Natural killer cell treated with Interleukin-12 subunit alpha and Interleukin-12 subunit beta and Interleukin-15 and Interleukin-18, amount 100 ng/mL, for 72 hours (primary cell): ENCODE results near the gene TPBGL. TPM values are rescaled to one million over a fixed set of nuclear protein-coding genes. Genes with fewer than 3 reads are reported as not detected.
"Not testable (repeated sequence)": the region's sequence is repeated elsewhere in the genome, so short reads cannot be mapped to it uniquely, and the experiment has no call there.

Experiments
- ATAC-seq, 2 donors: fragments of 150-1000 bp; cut with Tn5 transposase in 1 of 2; sonication (Bioruptor Pico), chemical (Tn5 transposase) in 1 of 2; 2 replicates each; pipeline ENCODE4 v1.10.0; 2021
- DNase-seq: peaks from one replicate; pipeline ENCODE4 v3.0.0; 2022; ENCODE audit warnings: low spot score
- H3K27ac Mint-ChIP-seq, 2 donors: 1 replicate in 1 of 2; 2 replicates in 1 of 2; pipeline ENCODE4 v1.8.0; 2022; ENCODE audit warnings: mixed read lengths in 2 of 2, mild to moderate bottlenecking in 1 of 2, moderate library complexity in 1 of 2
- H3K27me3 Mint-ChIP-seq, 2 donors: 1 replicate in 1 of 2; 2 replicates in 1 of 2; pipeline ENCODE4 v1.8.0; 2022; ENCODE audit warnings: mixed read lengths in 2 of 2
- H3K36me3 Mint-ChIP-seq: one replicate; pipeline ENCODE4 v1.8.0; 2022; ENCODE audit warnings: mixed read lengths
- H3K4me1 Mint-ChIP-seq, 2 donors: 1 replicate in 1 of 2; 2 replicates in 1 of 2; pipeline ENCODE4 v1.8.0; 2022; ENCODE audit warnings: low read depth in 2 of 2, mixed read lengths in 2 of 2, mild to moderate bottlenecking in 1 of 2
- H3K4me3 Mint-ChIP-seq: one replicate; pipeline ENCODE4 v1.8.0; 2022; ENCODE audit warnings: mixed read lengths
- H3K9me3 Mint-ChIP-seq: 2 replicates; pipeline ENCODE4 v1.8.0; 2022; ENCODE audit warnings: mixed read lengths
- total RNA-seq, 2 donors: library from RNA; stranded (reverse); gene quantifications; one replicate each; pipeline ENCODE4 v1.2.3, GENCODE V29; 2022

The TPBGL gene
- total RNA-seq, 2 donors from 2014 or later: 0.14 to 0.43 TPM

GRCh38 chr11:75267171-75267970, 26.8 kb downstream of the TPBGL start:
- no peaks in the 10 kb centered on the region for H3K36me3 Mint-ChIP-seq
- H3K4me1 Mint-ChIP-seq: peaks cover 10 to 20% of the 10 kb centered on the region in 2 donors
- DNase-seq: no peak
- no peaks in the 10 kb centered on the region for H3K9me3 Mint-ChIP-seq
- no peaks in the 10 kb centered on the region for H3K27me3 Mint-ChIP-seq
- ATAC-seq: no peak
- H3K4me3 Mint-ChIP-seq: no peak overlapping the region
- H3K27ac Mint-ChIP-seq: no peak overlapping the region

- Mint-ChIP-seq H3K9me3 (no peaks in the 10 kb centered on the region), H3K27ac (no peak overlapping the region), H3K27me3 (no peaks in the 10 kb centered on the region), H3K4me1 (peaks cover 6 to 16% of the 10 kb centered on the region in 2 donors), H3K4me3 (no peak overlapping the region), H3K36me3 (no peaks in the 10 kb centered on the region)
- DNase-seq (no peak), ATAC-seq (no peak)
These were observed 28.2 kb downstream of the TPBGL start for GRCh38 chr11:75268626-75269366.

- no peaks in the 10 kb centered on the region for H3K27me3 Mint-ChIP-seq
- no peak for DNase-seq
- H3K9me3 Mint-ChIP-seq: no peaks in the 10 kb centered on the region
- H3K4me1 Mint-ChIP-seq: peaks cover under 1 to 10% of the 10 kb centered on the region in 2 donors
- ATAC-seq: no peak
- no peaks in the 10 kb centered on the region for H3K36me3 Mint-ChIP-seq
- no peak overlapping the region for H3K4me3 Mint-ChIP-seq
- H3K27ac Mint-ChIP-seq: no peak overlapping the region
These were observed 28.7 kb downstream of the TPBGL start for GRCh38 chr11:75269367-75269660.

- Mint-ChIP-seq H3K4me3 (no peak overlapping the region), H3K4me1 (peaks cover 0 to 5% of the 10 kb centered on the region in 2 donors), H3K9me3 (no peaks in the 10 kb centered on the region), H3K36me3 (no peaks in the 10 kb centered on the region), H3K27ac (no peak overlapping the region), H3K27me3 (no peaks in the 10 kb centered on the region)
- DNase-seq (no peak), ATAC-seq (no peak)
These were observed 29.3 kb downstream of the TPBGL start for GRCh38 chr11:75269896-75270295.

GRCh38 chr11:75270896-75271418, 30.4 kb downstream of the TPBGL start:
- H3K9me3 Mint-ChIP-seq: no peaks in the 10 kb centered on the region
- H3K36me3 Mint-ChIP-seq: no peaks in the 10 kb centered on the region
- H3K4me3 Mint-ChIP-seq: no peak overlapping the region
- DNase-seq (no peak), ATAC-seq (no peak)
- peaks cover 9 to 11% of the 10 kb centered on the region in 2 donors for H3K4me1 Mint-ChIP-seq
- H3K27ac Mint-ChIP-seq: no peak overlapping the region
- no peaks in the 10 kb centered on the region for H3K27me3 Mint-ChIP-seq

GRCh38 chr11:75271730-75272129, 31.2 kb downstream of the TPBGL start:
- DNase-seq (no peak), ATAC-seq (no peak)
- H3K27ac Mint-ChIP-seq: peak overlapping the region in 1 of 2 donors; percentile 45
- H3K4me1 Mint-ChIP-seq: peaks cover 17 to 18% of the 10 kb centered on the region in 2 donors
- H3K4me3 Mint-ChIP-seq: no peak overlapping the region
- H3K27me3 Mint-ChIP-seq: no peaks in the 10 kb centered on the region
- no peaks in the 10 kb centered on the region for H3K36me3 Mint-ChIP-seq
- no peaks in the 10 kb centered on the region for H3K9me3 Mint-ChIP-seq

- Mint-ChIP-seq H3K27me3 (no peaks in the 10 kb centered on the region), H3K36me3 (no peaks in the 10 kb centered on the region), H3K9me3 (no peaks in the 10 kb centered on the region), H3K4me3 (no peak overlapping the region), H3K4me1 (peaks cover 22 to 24% of the 10 kb centered on the region in 2 donors), H3K27ac (peak overlapping the region in 1 of 2 donors; percentile 45)
- DNase-seq (no peak), ATAC-seq (no peak)
These were observed 31.8 kb downstream of the TPBGL start for GRCh38 chr11:75272391-75272790.

GRCh38 chr11:75272821-75273301, 32.3 kb downstream of the TPBGL start:
- Mint-ChIP-seq H3K9me3 (no peaks in the 10 kb centered on the region), H3K4me1 (peaks cover 24 to 27% of the 10 kb centered on the region in 2 donors), H3K36me3 (no peaks in the 10 kb centered on the region), H3K4me3 (no peak overlapping the region), H3K27me3 (no peaks in the 10 kb centered on the region), H3K27ac (peak overlapping the region in 1 of 2 donors; percentile 45)
- ATAC-seq (no peak), DNase-seq (no peak)

GRCh38 chr11:75273411-75274391, 33.1 kb downstream of the TPBGL start:
- DNase-seq: no peak
- peak in 1 of 2 donors; percentile 15 for ATAC-seq
- no peaks in the 10 kb centered on the region for H3K9me3 Mint-ChIP-seq
- H3K27ac Mint-ChIP-seq: peak overlapping the region; percentile 26 to 95
- peaks cover 24 to 27% of the 10 kb centered on the region in 2 donors for H3K4me1 Mint-ChIP-seq
- H3K27me3 Mint-ChIP-seq: no peaks in the 10 kb centered on the region
- H3K36me3 Mint-ChIP-seq: no peaks in the 10 kb centered on the region
- H3K4me3 Mint-ChIP-seq: no peak overlapping the region

GRCh38 chr11:75274716-75275115, 34.1 kb downstream of the TPBGL start:
- Mint-ChIP-seq H3K4me1 (peaks cover 24 to 30% of the 10 kb centered on the region in 2 donors), H3K27ac (peak overlapping the region; percentile 26 to 95)
- not testable (repeated sequence) for H3K27me3 Mint-ChIP-seq, H3K36me3 Mint-ChIP-seq, H3K4me3 Mint-ChIP-seq, DNase-seq, ATAC-seq, H3K9me3 Mint-ChIP-seq

- DNase-seq (no peak), ATAC-seq (peak; percentile 79 to 86)
- Mint-ChIP-seq H3K36me3 (no peaks in the 10 kb centered on the region), H3K27me3 (no peaks in the 10 kb centered on the region), H3K27ac (peak overlapping the region; percentile 95 to 96), H3K4me3 (peak overlapping the region; percentile 80), H3K9me3 (no peaks in the 10 kb centered on the region), H3K4me1 (peaks cover 29 to 37% of the 10 kb centered on the region in 2 donors)
These were observed 35.0 kb downstream of the TPBGL start for GRCh38 chr11:75275581-75275980.

GRCh38 chr11:75276186-75276585, 35.6 kb downstream of the TPBGL start:
- Mint-ChIP-seq H3K9me3 (no peaks in the 10 kb centered on the region), H3K27me3 (no peaks in the 10 kb centered on the region), H3K36me3 (no peaks in the 10 kb centered on the region), H3K27ac (peak overlapping the region; percentile 95 to 96), H3K4me3 (no peak overlapping the region), H3K4me1 (peaks cover 29 to 41% of the 10 kb centered on the region in 2 donors)
- DNase-seq (no peak), ATAC-seq (no peak)

GRCh38 chr11:75276686-75277085, 36.1 kb downstream of the TPBGL start:
- ATAC-seq (no peak), DNase-seq (no peak)
- H3K36me3 Mint-ChIP-seq: no peaks in the 10 kb centered on the region
- H3K27me3 Mint-ChIP-seq: no peaks in the 10 kb centered on the region
- peak overlapping the region; percentile 95 to 96 for H3K27ac Mint-ChIP-seq
- H3K4me1 Mint-ChIP-seq: peaks cover 29 to 39% of the 10 kb centered on the region in 2 donors
- H3K4me3 Mint-ChIP-seq: no peak overlapping the region
- H3K9me3 Mint-ChIP-seq: no peaks in the 10 kb centered on the region
